Psoas muscle (tissue), 8 donors: ENCODE results near the gene MPPE1. TPM values are rescaled to one million over a fixed set of nuclear protein-coding genes. Genes with fewer than 3 reads are reported as not detected.

Source experiments
- ATAC-seq, 4 donors: fragments of 200-7000 bp; cut with Tn5 transposase; one replicate each; pipeline ENCODE4 v1.9.1; 2020; ENCODE audit warnings: moderate library complexity in 3 of 4, mild to moderate bottlenecking in 2 of 4
- DNase-seq, 2 donors: peaks; one replicate each; pipeline ENCODE4 v3.0.0-alpha.2; 2020
- H3K27ac ChIP-seq: fragments of 200-600 bp; one replicate; pipeline ENCODE4 v1.8.0; 2022
- H3K27me3 ChIP-seq, 3 donors: fragments of 200-600 bp in 1 of 3; one replicate each; pipeline versions ENCODE4 v1.6.1 to v1.8.0; 2013 to 2022; ENCODE audit warnings: low read length in 2 of 3, mild to moderate bottlenecking in 2 of 3, moderate library complexity in 1 of 3; ENCODE audit not compliant: insufficient read depth in 3 of 3
- H3K36me3 ChIP-seq, 2 donors: fragments of 200-600 bp in 1 of 2; one replicate each; pipeline versions ENCODE4 v1.6.1 to v1.8.0; 2013 to 2022; ENCODE audit warnings: low read depth in 1 of 2, mild to moderate bottlenecking in 1 of 2, moderate library complexity in 1 of 2; ENCODE audit not compliant: insufficient read depth in 1 of 2
- H3K4me1 ChIP-seq: fragments of 200-600 bp; one replicate; pipeline ENCODE4 v1.8.0; 2022
- H3K4me3 ChIP-seq: fragments of 200-600 bp; one replicate; pipeline ENCODE4 v1.8.0; 2022; ENCODE audit warnings: mild to moderate bottlenecking
- H3K9me3 ChIP-seq: fragments of 200-600 bp; one replicate; pipeline ENCODE4 v1.8.0; 2022
- WGBS, 3 donors: extraction: QIAGEN DNeasy Blood & Tissue Kit; methylation state at CpG; one replicate each; pipeline versions ENCODE4 v1.1.6 to v1.1.7; 2013; 5-methylcytosine and 5-hydroxymethylcytosine counted together
- intact Hi-C, 2 donors: fragments of 100-400 bp; cut with DNase I; formaldehyde crosslinking; loops; one replicate each; pipeline versions ENCODE4 v1.11.0 to v1.14.2; 2022
- polyA plus RNA-seq, 3 donors: library from polyadenylated mRNA; stranded (reverse); fragments of 200-250 nt; gene quantifications; one replicate each; pipeline ENCODE4 v1.2.3, GENCODE V29; 2013
- total RNA-seq, 4 donors: library from RNA; stranded (reverse); fragmentation: NEBNext Ultra II Directional in 2 of 4; extraction: Animal tissue kit (Norgen Biotek cat#: 25700) in 2 of 4; gene quantifications; one replicate each; pipeline versions ENCODE4 v1.2.1 to v1.2.4, GENCODE V29; 2021 to 2023
- TF ChIP-seq, protein P1 (sequence below): fragments of 200-600 bp; IDR thresholded peaks from one replicate; pipeline ENCODE4 v1.8.0; 2022; ENCODE audit warnings: antibody characterized with exemption
- donor health status: healthy with polysubstance abuse.
- donor health status: DM: no; HTN: no; CAD: no; lungs with moderate emphysema.
- donor health status: Bipolar disorder and iron deficiency.
- donor health status: healthy.
- donor health status: DM: yes; HTN: yes; CAD: no.
- donor health status: DM: no; HTN: no; CAD: no.
- donor health status: DM: no; HTN: no; CAD: no.
- donor health status: DM: yes; HTN: yes; CAD: no.

Gene MPPE1
- total and polyA plus RNA-seq, 7 donors, result 20.2 to 44.0 (median 26.5) TPM

DNA sequence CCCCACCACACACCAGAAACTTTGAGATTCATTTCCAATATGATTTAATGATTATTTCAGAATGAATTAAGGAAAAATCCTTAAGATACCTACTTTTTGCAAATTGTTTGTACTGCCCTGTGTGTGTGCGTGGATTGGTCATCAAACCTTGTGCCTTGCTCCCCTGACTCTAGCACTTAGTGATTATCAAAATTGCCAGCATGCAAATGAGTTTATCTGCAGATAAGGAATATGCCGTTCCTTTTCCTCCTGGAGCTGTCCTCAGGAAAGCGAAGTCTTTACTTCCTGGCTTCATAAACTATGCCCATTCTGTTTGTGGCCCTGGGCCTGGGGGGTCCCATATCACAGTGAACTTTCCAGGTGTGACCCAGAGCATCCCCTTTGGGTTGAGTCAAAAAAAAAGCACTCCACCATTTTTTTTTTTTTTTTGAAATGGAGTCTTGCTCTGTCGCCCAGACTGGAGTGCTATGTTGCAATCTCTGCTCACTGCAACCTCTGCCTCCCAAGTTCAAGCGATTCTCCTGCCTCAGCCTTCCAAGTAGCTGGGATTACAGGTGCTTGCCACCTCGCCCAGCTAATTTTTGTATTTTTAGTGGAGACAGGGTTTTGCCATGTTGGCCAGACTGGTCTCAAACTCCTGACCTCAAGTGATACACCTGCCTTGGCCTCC, 45.5 kb downstream of the MPPE1 start:
- DNase-seq (no peak), ATAC-seq (no peak)
- TF ChIP-seq, protein P1, sequence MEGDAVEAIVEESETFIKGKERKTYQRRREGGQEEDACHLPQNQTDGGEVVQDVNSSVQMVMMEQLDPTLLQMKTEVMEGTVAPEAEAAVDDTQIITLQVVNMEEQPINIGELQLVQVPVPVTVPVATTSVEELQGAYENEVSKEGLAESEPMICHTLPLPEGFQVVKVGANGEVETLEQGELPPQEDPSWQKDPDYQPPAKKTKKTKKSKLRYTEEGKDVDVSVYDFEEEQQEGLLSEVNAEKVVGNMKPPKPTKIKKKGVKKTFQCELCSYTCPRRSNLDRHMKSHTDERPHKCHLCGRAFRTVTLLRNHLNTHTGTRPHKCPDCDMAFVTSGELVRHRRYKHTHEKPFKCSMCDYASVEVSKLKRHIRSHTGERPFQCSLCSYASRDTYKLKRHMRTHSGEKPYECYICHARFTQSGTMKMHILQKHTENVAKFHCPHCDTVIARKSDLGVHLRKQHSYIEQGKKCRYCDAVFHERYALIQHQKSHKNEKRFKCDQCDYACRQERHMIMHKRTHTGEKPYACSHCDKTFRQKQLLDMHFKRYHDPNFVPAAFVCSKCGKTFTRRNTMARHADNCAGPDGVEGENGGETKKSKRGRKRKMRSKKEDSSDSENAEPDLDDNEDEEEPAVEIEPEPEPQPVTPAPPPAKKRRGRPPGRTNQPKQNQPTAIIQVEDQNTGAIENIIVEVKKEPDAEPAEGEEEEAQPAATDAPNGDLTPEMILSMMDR, result no peak
- intact Hi-C loops, result no loop called here
- Histone ChIP-seq H3K27me3 (no peaks in the 10 kb centered on the region), H3K9me3 (no peaks in the 10 kb centered on the region), H3K27ac (peak overlapping the region; percentile 30), H3K4me1 (peaks cover 9% of the 10 kb centered on the region), H3K4me3 (no peak overlapping the region), H3K36me3 (peaks cover 0 to 30% of the 10 kb centered on the region in 2 donors)
- 77 to 87% (median 84%) methylated on average over 6 of the region's 6 CpGs for WGBS, 3 donors

- intact Hi-C loops, result no loop called here
- Histone ChIP-seq H3K27ac (peak overlapping the region; percentile 98), H3K27me3 (no peaks in the 10 kb centered on the region), H3K36me3 (peaks cover 0 to 24% of the 10 kb centered on the region in 2 donors), H3K9me3 (no peaks in the 10 kb centered on the region), H3K4me3 (no peak overlapping the region), H3K4me1 (peaks cover 11% of the 10 kb centered on the region)
- ATAC-seq (no peak), DNase-seq (no peak)
- WGBS, 3 donors, result 79 to 89% (median 85%) methylated on average over 20 of the region's 20 CpGs
- TF ChIP-seq, protein P1, result no peak
Observed at GRCh38 chr18:11861583-11862288, 46.4 kb downstream of the MPPE1 start.

- peak overlapping the region; percentile 98 for H3K27ac ChIP-seq
- intact Hi-C loops, result no loop called here
- TF ChIP-seq, protein P1, result no peak
Observed at GRCh38 chr18:11860594-11861450, 47.3 kb downstream of the MPPE1 start.

DNA sequence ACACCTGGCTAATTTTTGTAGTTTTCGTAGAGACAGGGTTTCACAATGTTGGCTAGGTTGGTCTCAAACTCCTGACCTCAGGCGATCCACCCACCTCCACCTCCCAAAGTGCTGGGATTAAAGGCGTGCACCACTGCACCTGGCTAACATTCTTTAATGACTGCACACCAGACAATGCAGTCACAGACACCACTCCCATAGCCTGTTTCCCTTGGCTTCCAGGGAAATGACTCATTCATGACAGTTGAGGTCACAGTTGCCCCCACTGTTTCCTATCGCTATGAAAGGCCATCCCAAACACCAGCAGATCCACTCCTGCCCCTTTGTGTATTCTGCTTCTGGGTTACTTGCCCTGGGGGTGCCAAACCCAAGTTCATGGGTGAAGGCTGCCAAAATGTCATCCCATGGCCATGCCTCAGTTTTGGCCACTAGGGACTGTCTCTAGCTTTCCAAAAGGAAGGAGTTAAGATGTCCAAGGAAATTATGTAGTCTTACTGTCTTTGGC, 48.2 kb downstream of the MPPE1 start:
- WGBS, 3 donors, result 53 to 61% (median 54%) methylated on average over 4 of the region's 4 CpGs
- ATAC-seq (peak; percentile 30 to 59 (median 48)), DNase-seq (no peak)
- Histone ChIP-seq H3K4me1 (peaks cover 18% of the 10 kb centered on the region), H3K36me3 (peaks cover 0 to 7% of the 10 kb centered on the region in 2 donors), H3K9me3 (no peaks in the 10 kb centered on the region), H3K4me3 (peak overlapping the region; percentile 91), H3K27me3 (no peaks in the 10 kb centered on the region), H3K27ac (peak overlapping the region; percentile 98)
- TF ChIP-seq, protein P1, result peak; percentile 13
- intact Hi-C loops, result loop anchor here (5.0 to 10.0 kb wide), 2 partner anchors 47 to 125 kb away; partner anchors contain the start of genes IMPA2 (in 1 of the 2) and MPPE1 (in 1 of the 2)

More at GRCh38 chr18:11860594-11861450, 47.3 kb downstream of the MPPE1 start:
- Histone ChIP-seq H3K4me3 (no peak overlapping the region), H3K4me1 (peaks cover 15% of the 10 kb centered on the region), H3K9me3 (no peaks in the 10 kb centered on the region), H3K27me3 (no peaks in the 10 kb centered on the region), H3K36me3 (peaks cover 0 to 15% of the 10 kb centered on the region in 2 donors)
- peak in 3 of 4 donors; percentile 1 to 16 (median 11) for ATAC-seq
- no peak for DNase-seq
- 83 to 85% (median 83%) methylated on average over 17 of the region's 17 CpGs for WGBS, 3 donors
